ENCODE data around the gene TUBAL3. TPM values are rescaled to one million over a fixed set of nuclear protein-coding genes. Genes with fewer than 3 reads are reported as not detected.

Gene TUBAL3
- total and polyA plus RNA-seq, 9 of the 15 experiments (the other 6 are each of a cell fraction or from before 2014, with no cell fraction given), result 5.5 to 10.1 (median 6.9) TPM

DNA sequence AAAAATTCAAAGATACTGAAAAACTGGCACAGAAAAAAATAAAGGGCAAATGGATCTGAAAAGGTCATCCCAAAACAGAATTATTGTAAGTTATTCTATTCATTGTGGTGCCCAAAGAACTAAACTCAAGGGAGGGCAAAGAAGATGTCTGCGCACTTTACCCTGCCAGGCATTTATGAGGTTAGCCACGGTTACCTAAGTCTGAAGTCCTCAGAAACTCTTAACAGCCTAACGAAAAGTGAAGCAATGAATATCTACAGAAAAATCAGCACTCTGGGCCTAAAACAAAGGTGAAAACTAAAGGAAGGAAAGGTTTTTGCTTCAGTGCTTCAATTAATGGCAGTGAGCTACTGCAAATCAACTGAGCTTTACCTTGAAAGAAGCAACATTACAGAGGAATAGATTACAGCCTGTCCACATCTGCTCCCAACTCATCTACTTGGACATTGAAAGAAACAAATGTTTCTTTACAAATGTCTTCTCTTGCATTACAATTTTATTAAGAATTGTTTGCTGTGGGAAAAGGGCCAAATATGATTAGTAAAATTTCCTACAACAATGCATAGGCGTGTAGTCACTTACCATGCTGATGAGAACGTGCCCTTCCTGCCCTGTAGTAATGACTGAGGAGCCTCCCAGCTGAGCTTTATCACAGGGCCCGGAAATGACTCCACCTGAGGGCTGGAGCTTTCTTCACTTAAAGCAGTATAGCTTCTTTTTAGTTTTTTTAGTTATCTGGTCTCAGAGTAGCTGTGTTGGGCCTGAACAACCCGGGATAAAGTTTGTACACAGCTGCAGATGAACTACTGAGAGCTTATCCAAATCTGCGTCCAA, at the start of gene TUBAL3 (continued):
- TF ChIP-seq, protein P1, sequence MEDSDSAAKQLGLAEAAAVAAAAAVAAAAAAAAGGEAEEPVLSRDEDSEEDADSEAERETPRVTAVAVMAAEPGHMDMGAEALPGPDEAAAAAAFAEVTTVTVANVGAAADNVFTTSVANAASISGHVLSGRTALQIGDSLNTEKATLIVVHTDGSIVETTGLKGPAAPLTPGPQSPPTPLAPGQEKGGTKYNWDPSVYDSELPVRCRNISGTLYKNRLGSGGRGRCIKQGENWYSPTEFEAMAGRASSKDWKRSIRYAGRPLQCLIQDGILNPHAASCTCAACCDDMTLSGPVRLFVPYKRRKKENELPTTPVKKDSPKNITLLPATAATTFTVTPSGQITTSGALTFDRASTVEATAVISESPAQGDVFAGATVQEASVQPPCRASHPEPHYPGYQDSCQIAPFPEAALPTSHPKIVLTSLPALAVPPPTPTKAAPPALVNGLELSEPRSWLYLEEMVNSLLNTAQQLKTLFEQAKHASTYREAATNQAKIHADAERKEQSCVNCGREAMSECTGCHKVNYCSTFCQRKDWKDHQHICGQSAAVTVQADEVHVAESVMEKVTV (CRISPR knock-in tag; IDR thresholded peaks at IDR 0.05), result no peak
- TF ChIP-seq HNRNPL (IDR thresholded peaks at IDR 0.05; ENCODE audit: low read depth, low read length) (no peak), SNRNP70 (optimal IDR thresholded peaks at IDR 0.05; ENCODE audit: low read depth, low read length) (no peak), MEF2A (IDR thresholded peaks at IDR 0.05; ENCODE audit: control insufficient read depth, low read depth, low read length) (no peak), NR3C1 (CRISPR knock-in tag; IDR thresholded peaks at IDR 0.05) (no peak), EP300 (IDR thresholded peaks at IDR 0.05; ENCODE audit: low read length) (peak; percentile 37), CBX1 (IDR thresholded peaks at IDR 0.05; ENCODE audit: low read depth) (peak; percentile 75; the same call in 1 of the 2 replicates), RUNX1 (IDR thresholded peaks at IDR 0.05; ENCODE audit: low read depth) (no peak), ZNF695 (CRISPR knock-in tag; IDR thresholded peaks at IDR 0.05) (no peak), MEF2D (tag; conservative IDR thresholded peaks at IDR 0.05; ENCODE audit: low read depth) (no peak), ZC3H11A (IDR thresholded peaks at IDR 0.05; ENCODE audit: low read depth, low read length) (no peak), ZFP36 (IDR thresholded peaks at IDR 0.05; ENCODE audit: low read depth, low read length, partially characterized antibody) (peak; percentile 19), ZEB2 (IDR thresholded peaks at IDR 0.05) (peak; percentile 57; the same call in 1 of the 2 replicates), PHF8 (IDR thresholded peaks at IDR 0.05; ENCODE audit: borderline replicate concordance, low read length) (no peak), ZKSCAN3 (CRISPR knock-in tag; IDR thresholded peaks at IDR 0.05) (no peak)
- TF ChIP-seq, protein P2, sequence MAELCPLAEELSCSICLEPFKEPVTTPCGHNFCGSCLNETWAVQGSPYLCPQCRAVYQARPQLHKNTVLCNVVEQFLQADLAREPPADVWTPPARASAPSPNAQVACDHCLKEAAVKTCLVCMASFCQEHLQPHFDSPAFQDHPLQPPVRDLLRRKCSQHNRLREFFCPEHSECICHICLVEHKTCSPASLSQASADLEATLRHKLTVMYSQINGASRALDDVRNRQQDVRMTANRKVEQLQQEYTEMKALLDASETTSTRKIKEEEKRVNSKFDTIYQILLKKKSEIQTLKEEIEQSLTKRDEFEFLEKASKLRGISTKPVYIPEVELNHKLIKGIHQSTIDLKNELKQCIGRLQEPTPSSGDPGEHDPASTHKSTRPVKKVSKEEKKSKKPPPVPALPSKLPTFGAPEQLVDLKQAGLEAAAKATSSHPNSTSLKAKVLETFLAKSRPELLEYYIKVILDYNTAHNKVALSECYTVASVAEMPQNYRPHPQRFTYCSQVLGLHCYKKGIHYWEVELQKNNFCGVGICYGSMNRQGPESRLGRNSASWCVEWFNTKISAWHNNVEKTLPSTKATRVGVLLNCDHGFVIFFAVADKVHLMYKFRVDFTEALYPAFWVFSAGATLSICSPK (IDR thresholded peaks at IDR 0.05; ENCODE audit: borderline replicate concordance), result no peak
- TF ChIP-seq, protein P3, sequence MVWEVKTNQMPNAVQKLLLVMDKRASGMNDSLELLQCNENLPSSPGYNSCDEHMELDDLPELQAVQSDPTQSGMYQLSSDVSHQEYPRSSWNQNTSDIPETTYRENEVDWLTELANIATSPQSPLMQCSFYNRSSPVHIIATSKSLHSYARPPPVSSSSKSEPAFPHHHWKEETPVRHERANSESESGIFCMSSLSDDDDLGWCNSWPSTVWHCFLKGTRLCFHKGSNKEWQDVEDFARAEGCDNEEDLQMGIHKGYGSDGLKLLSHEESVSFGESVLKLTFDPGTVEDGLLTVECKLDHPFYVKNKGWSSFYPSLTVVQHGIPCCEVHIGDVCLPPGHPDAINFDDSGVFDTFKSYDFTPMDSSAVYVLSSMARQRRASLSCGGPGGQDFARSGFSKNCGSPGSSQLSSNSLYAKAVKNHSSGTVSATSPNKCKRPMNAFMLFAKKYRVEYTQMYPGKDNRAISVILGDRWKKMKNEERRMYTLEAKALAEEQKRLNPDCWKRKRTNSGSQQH (CRISPR knock-in tag; IDR thresholded peaks at IDR 0.05), result no peak
- TF ChIP-seq, protein P4, sequence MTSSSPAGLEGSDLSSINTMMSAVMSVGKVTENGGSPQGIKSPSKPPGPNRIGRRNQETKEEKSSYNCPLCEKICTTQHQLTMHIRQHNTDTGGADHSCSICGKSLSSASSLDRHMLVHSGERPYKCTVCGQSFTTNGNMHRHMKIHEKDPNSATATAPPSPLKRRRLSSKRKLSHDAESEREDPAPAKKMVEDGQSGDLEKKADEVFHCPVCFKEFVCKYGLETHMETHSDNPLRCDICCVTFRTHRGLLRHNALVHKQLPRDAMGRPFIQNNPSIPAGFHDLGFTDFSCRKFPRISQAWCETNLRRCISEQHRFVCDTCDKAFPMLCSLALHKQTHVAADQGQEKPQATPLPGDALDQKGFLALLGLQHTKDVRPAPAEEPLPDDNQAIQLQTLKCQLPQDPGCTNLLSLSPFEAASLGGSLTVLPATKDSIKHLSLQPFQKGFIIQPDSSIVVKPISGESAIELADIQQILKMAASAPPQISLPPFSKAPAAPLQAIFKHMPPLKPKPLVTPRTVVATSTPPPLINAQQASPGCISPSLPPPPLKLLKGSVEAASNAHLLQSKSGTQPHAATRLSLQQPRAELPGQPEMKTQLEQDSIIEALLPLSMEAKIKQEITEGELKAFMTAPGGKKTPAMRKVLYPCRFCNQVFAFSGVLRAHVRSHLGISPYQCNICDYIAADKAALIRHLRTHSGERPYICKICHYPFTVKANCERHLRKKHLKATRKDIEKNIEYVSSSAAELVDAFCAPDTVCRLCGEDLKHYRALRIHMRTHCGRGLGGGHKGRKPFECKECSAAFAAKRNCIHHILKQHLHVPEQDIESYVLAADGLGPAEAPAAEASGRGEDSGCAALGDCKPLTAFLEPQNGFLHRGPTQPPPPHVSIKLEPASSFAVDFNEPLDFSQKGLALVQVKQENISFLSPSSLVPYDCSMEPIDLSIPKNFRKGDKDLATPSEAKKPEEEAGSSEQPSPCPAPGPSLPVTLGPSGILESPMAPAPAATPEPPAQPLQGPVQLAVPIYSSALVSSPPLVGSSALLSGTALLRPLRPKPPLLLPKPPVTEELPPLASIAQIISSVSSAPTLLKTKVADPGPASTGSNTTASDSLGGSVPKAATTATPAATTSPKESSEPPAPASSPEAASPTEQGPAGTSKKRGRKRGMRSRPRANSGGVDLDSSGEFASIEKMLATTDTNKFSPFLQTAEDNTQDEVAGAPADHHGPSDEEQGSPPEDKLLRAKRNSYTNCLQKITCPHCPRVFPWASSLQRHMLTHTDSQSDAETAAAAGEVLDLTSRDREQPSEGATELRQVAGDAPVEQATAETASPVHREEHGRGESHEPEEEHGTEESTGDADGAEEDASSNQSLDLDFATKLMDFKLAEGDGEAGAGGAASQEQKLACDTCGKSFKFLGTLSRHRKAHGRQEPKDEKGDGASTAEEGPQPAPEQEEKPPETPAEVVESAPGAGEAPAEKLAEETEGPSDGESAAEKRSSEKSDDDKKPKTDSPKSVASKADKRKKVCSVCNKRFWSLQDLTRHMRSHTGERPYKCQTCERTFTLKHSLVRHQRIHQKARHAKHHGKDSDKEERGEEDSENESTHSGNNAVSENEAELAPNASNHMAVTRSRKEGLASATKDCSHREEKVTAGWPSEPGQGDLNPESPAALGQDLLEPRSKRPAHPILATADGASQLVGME (CRISPR knock-in tag; IDR thresholded peaks at IDR 0.05), result no peak

All from K562 (cell line).